BLaER1 (cell line): ENCODE measurements around the gene HELZ2.

Experiments
- H3K27ac ChIP-seq: shearing (Covaris generic); formaldehyde crosslinking; 2 replicates; pipeline ENCODE4 v1.8.1; 2022
- H3K27me3 ChIP-seq: shearing (Covaris generic); formaldehyde crosslinking; 2 replicates; pipeline ENCODE4 v1.8.1; 2022
- H3K36me3 ChIP-seq: shearing (Covaris generic); formaldehyde crosslinking; 2 replicates; pipeline ENCODE4 v1.8.1; 2022
- H3K4me1 ChIP-seq: shearing (Covaris generic); formaldehyde crosslinking; 2 replicates; pipeline ENCODE4 v1.8.1; 2022
- H3K4me2 ChIP-seq: shearing (Covaris generic); formaldehyde crosslinking; 2 replicates; pipeline ENCODE4 v1.8.1; 2022
- H3K4me3 ChIP-seq: shearing (Covaris generic); formaldehyde crosslinking; 2 replicates; pipeline ENCODE4 v1.8.1; 2022
- H3K9ac ChIP-seq: shearing (Covaris generic); formaldehyde crosslinking; 2 replicates; pipeline ENCODE4 v1.8.1; 2022
- H3K9me3 ChIP-seq: shearing (Covaris generic); formaldehyde crosslinking; 2 replicates; pipeline ENCODE4 v1.8.1; 2022
- H4K20me1 ChIP-seq: shearing (Covaris generic); formaldehyde crosslinking; 2 replicates; pipeline ENCODE4 v1.8.1; 2022
- Cebpa-rat ChIP-seq: shearing (Covaris generic); IDR thresholded peaks from 2 replicates; pipeline ENCODE4 v1.8.1; 2022

The HELZ2 gene

DNA sequence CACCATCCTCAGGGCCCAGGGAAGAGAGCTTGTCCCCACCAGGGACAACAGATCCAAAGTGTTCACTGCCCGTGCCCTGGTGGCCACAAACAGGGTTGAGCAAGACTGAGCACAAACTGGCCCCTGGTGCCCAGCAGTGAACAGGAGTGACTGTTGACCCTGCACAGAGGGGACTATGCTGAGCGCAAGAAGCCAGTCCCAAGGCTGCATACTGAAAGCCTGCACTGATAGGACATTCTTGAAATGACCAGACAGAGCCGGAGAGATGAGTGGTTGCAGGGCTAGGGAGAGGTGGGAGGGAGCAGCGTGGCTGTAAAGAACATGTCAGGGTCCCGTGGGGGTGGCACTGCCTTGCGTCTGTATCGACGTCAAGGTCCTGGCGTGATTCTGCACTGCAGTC is 23.0 kb downstream of the HELZ2 start:
- Histone ChIP-seq H3K9ac (no peak overlapping the region), H3K27me3 (peaks cover 84% of the 10 kb centered on the region), H3K4me3 (no peak overlapping the region), H3K4me2 (peak overlapping the region; percentile 32; the same call in 1 of the 2 replicates), H3K9me3 (no peaks in the 10 kb centered on the region), H3K36me3 (no peaks in the 10 kb centered on the region), H3K4me1 (peaks cover 56% of the 10 kb centered on the region), H4K20me1 (peaks cover 75% of the 10 kb centered on the region), H3K27ac (no peak overlapping the region)
- TF ChIP-seq Cebpa-rat, result no peak

GRCh38 chr20:63549679-63550282 is 24.3 kb downstream of the HELZ2 start:
- Histone ChIP-seq H4K20me1 (peaks cover 75% of the 10 kb centered on the region), H3K9ac (no peak overlapping the region), H3K27ac (no peak overlapping the region), H3K4me1 (peaks cover 51% of the 10 kb centered on the region), H3K4me2 (no peak overlapping the region), H3K36me3 (no peaks in the 10 kb centered on the region), H3K27me3 (peaks cover 84% of the 10 kb centered on the region), H3K4me3 (no peak overlapping the region), H3K9me3 (no peaks in the 10 kb centered on the region)
- no peak for TF ChIP-seq Cebpa-rat

DNA sequence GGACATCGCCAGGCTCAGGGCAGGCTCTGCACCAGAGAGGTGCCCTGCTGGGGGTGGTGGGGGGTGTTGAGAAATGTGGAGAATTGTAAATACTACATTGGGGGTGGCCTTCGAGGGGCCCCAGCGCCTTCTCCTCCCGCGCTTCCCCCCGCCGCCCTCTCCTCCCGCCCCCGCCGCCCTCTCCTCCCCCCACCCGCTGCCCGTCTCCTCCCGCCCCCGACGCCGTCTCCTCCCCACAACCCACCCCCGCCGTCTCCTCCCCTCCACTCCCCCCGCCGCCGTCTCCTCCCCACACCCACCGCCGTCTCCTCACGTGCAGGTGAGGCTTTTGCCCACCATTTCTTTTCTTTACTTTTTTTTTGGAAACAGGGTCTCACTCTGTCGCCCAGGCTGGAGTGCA is 25.0 kb downstream of the HELZ2 start:
- no peaks in the 10 kb centered on the region for H3K9me3 ChIP-seq
- TF ChIP-seq Cebpa-rat, result no peak
- peaks cover 85% of the 10 kb centered on the region for H3K27me3 ChIP-seq
- no peak overlapping the region for H3K27ac ChIP-seq
- no peaks in the 10 kb centered on the region for H3K36me3 ChIP-seq
- peaks cover 44% of the 10 kb centered on the region for H3K4me1 ChIP-seq
- no peak overlapping the region for H3K4me3 ChIP-seq
- no peak overlapping the region for H3K9ac ChIP-seq
- H3K4me2 ChIP-seq, result peak overlapping the region; percentile 28
- H4K20me1 ChIP-seq, result peaks cover 71% of the 10 kb centered on the region

- Histone ChIP-seq H3K4me3 (no peak overlapping the region), H4K20me1 (peaks cover 71% of the 10 kb centered on the region), H3K36me3 (no peaks in the 10 kb centered on the region), H3K9ac (no peak overlapping the region), H3K4me1 (peaks cover 43% of the 10 kb centered on the region), H3K9me3 (no peaks in the 10 kb centered on the region), H3K4me2 (peak overlapping the region; percentile 28), H3K27ac (no peak overlapping the region), H3K27me3 (peaks cover 88% of the 10 kb centered on the region)
- no peak for TF ChIP-seq Cebpa-rat
Measured at GRCh38 chr20:63548542-63548941, 25.5 kb downstream of the HELZ2 start.

GRCh38 chr20:63547725-63548480 is 26.1 kb downstream of the HELZ2 start, which contains the start of gene SRMS:
Gene SRMS, minus strand, starts transcription at chr20:63547749. Its CDS starts 286 bp downstream, at chr20:63547463.
- Histone ChIP-seq H3K4me3 (no peak within 1 kb of the TSS), H3K4me2 (peak within 1 kb of the TSS; percentile 28), H3K9me3 (no peaks in the 10 kb centered on the region), H3K27ac (no peak within 1 kb of the TSS), H3K4me1 (peaks cover 43% of the 10 kb centered on the region), H3K27me3 (peaks cover 90% of the 10 kb centered on the region), H4K20me1 (peaks cover 72% of the 10 kb centered on the region), H3K9ac (no peak within 1 kb of the TSS), H3K36me3 (no peaks in the 10 kb centered on the region)
- TF ChIP-seq Cebpa-rat, result no peak

DNA sequence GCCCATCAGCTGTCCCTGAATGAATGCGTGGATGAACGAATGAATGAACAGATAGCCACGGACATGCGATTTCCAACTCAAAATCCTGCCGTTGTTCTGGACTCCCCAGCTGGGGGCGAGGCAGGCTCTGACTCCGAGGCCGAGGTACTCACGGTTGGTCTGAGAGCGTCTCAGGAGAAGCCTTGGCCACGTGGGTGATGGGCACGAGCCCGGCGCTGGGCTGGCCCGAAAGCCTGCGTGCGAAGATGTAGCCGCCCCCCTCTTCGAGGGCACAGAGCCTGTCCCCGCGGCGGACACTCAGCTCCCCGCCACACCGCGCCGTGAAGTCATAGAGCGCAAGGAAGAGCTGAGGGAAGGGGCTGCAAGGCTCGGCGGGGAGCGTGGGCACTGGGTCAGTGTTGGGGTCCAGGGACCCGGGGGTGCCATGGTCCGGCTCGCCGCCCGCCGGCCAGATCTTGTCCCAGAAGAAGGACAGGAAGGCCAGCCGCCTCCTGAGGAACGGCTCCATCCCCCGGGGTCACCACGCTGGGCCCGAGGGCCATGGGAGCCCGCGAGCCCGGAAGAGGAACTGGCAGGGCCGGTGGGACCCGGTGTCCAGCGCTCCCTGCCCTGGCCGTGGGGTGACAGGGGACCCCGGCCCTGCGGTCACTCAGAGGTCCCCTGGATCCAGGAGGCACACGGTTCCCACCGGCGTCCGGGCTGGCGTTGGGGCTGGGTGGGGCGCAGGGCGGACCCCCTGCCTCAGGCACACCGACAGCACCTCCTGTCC is 26.9 kb downstream of the HELZ2 start:
- Histone ChIP-seq H3K27ac (no peak overlapping the region), H3K4me1 (peaks cover 43% of the 10 kb centered on the region), H3K9me3 (no peaks in the 10 kb centered on the region), H3K9ac (no peak overlapping the region), H4K20me1 (peaks cover 69% of the 10 kb centered on the region), H3K36me3 (no peaks in the 10 kb centered on the region), H3K4me3 (no peak overlapping the region), H3K4me2 (no peak overlapping the region), H3K27me3 (peaks cover 86% of the 10 kb centered on the region)
- no peak for TF ChIP-seq Cebpa-rat

DNA sequence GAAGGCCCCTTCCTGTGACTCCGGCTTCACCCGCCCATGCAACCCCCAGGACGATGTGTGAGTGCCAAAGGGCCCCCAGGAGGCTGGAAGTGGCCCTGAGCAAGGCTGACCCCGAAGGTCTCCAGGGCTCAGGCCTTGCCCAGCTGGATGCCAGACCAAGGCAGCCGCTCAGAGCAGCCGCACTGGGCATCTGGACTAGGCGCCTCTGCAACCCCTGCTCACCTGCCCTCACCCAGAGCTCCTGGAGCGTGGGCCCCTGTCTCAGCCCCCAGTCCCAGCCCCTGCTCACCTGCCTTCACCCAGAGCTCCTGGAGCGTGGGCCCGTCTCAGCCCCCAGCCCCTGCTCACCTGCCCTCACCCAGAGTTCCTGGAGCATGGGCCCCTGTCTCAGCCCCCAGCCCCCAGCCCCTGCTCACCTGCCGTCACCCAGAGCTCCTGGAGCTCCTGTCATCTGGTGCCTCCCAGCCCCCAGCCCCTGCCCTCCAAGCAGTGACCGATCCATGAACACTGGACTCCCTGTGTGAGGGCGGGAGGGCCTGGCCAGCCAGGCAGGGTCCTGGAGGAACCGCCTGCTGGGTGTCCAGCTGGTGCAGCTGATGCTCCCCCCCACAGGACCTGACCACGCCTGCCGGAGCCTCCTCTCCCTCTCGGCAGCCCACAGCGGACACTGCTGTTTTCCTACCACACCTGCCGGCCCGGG is 27.6 kb downstream of the HELZ2 start:
- no peaks in the 10 kb centered on the region for H3K9me3 ChIP-seq
- TF ChIP-seq Cebpa-rat, result no peak

GRCh38 chr20:63545814-63546213 is 28.2 kb downstream of the HELZ2 start:
- Histone ChIP-seq H3K27me3 (peaks cover 73% of the 10 kb centered on the region), H3K27ac (no peak overlapping the region)

More for the DNA sequence above, 27.6 kb downstream of the HELZ2 start:
- H3K9ac ChIP-seq, result no peak overlapping the region
- H3K4me1 ChIP-seq, result peaks cover 36% of the 10 kb centered on the region
- no peak overlapping the region for H3K27ac ChIP-seq
- H3K4me3 ChIP-seq, result no peak overlapping the region
- peak overlapping the region; percentile 28; the same call in 1 of the 2 replicates for H3K4me2 ChIP-seq
- H3K36me3 ChIP-seq, result no peaks in the 10 kb centered on the region
- H3K27me3 ChIP-seq, result peaks cover 79% of the 10 kb centered on the region
- peaks cover 64% of the 10 kb centered on the region for H4K20me1 ChIP-seq

DNA sequence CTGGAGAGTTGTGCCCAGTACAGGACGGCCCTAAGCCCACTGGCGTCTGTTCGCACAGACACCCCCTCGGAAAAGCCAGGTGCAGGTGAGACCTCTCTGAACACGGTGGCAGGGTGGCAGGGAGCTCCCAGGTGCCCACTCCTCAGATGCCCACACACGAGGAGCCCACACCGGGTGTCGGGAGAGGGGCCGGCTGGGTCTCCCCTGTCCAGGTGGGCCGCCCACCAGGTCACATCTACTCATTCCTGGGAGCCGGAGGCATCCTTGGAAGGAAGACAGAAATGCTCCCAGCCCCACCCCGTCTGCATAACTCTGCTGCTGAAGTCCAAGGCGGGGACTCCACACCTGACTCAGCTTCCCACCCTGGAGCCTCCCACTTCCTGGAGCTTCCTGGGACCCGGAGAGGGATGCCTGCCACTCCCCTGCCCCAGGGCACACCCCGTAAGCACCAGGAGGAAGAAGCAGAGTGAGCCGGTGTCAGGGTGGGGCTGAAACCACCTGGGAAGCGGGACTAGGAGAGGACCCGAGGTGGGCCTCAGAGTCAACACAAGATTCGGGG is 29.0 kb downstream of the HELZ2 start:
- Histone ChIP-seq H3K9ac (no peak overlapping the region), H3K27ac (no peak overlapping the region), H3K4me2 (no peak overlapping the region; the same call in 1 of the 2 replicates), H3K4me3 (no peak overlapping the region), H3K27me3 (peaks cover 69% of the 10 kb centered on the region), H3K36me3 (no peaks in the 10 kb centered on the region), H3K9me3 (no peaks in the 10 kb centered on the region), H4K20me1 (peaks cover 53% of the 10 kb centered on the region), H3K4me1 (peaks cover 36% of the 10 kb centered on the region)
- TF ChIP-seq Cebpa-rat, result no peak

More at GRCh38 chr20:63545814-63546213, 28.2 kb downstream of the HELZ2 start:
- Histone ChIP-seq H3K4me2 (peak overlapping the region; percentile 28), H3K4me1 (peaks cover 32% of the 10 kb centered on the region), H3K9ac (no peak overlapping the region), H3K9me3 (no peaks in the 10 kb centered on the region), H3K4me3 (no peak overlapping the region), H4K20me1 (peaks cover 59% of the 10 kb centered on the region), H3K36me3 (no peaks in the 10 kb centered on the region)
- no peak for TF ChIP-seq Cebpa-rat
